ENCODE data around the gene ABHD12.

Gene ABHD12

DNA sequence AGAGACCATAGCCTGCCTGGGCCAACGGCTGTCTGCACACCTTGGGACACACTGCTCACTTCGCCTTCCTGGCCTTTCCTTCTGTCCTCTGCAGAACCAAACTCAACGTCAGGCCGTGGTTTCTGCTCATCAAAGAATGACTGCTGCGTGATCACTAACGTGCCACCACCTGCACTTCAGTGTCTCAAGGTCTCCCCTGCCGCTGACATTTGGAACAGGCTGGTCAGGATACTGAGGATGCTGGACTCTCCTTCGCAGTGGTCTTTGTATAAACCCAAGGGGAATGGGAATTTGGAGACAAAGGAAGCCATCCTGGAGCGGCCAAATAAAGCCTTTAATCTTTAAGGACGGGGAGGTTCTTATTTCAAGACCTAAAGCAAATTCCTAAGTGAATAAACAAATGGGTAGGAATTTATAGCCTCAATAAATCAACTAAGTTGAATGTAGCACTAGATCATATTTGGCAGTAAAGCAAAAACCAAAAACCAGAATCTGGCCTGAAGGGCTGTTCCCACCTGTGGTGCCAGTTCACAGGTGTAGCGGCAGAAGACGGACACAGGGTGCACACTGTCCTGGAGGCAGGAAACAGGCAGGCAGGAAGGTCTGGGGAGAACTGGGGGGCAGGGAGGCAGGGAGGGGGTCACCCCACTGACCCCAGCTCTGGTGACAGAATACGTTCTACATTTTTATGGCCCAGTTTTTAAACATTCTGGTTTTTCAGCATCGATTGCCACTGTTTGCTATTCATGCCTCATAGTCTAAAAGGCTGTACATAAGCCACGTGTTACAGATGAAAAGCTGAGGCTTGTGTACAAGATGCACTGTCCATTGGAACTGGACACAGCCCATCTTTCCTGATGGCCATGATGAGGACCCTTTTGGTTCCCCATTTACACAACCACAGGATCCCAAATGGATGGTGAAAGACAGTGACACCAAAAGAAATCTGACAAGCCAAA is 36.6 kb downstream of the ABHD12 start:
- H3K4me3 ChIP-seq (ENCODE audit: low read length): no peak overlapping the region
- no peak for DNase-seq (ENCODE audit: low read depth)
- TF ChIP-seq, protein P1, sequence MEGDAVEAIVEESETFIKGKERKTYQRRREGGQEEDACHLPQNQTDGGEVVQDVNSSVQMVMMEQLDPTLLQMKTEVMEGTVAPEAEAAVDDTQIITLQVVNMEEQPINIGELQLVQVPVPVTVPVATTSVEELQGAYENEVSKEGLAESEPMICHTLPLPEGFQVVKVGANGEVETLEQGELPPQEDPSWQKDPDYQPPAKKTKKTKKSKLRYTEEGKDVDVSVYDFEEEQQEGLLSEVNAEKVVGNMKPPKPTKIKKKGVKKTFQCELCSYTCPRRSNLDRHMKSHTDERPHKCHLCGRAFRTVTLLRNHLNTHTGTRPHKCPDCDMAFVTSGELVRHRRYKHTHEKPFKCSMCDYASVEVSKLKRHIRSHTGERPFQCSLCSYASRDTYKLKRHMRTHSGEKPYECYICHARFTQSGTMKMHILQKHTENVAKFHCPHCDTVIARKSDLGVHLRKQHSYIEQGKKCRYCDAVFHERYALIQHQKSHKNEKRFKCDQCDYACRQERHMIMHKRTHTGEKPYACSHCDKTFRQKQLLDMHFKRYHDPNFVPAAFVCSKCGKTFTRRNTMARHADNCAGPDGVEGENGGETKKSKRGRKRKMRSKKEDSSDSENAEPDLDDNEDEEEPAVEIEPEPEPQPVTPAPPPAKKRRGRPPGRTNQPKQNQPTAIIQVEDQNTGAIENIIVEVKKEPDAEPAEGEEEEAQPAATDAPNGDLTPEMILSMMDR (conservative IDR thresholded peaks at IDR 0.05; ENCODE audit: low read depth, low read length): no peak

DNA sequence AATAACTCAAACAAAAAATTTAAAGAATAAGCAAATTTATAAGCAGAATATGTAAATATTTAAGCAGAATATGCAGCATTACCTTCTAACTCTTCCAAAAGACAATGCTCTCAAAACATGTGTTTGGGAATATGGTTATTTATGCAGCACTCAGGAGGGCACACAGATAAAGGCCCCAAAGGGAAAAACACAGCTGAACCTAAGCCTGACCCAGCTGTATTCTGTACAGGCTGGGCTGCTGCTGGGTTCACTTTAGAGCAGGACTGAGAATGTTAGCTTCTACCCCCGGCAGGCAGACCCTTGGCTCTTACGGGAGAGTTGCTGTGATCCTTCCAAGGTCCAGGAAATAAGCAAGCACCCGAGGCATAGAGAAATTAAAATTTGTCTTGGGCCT is 37.3 kb downstream of the ABHD12 start:
- TF ChIP-seq, protein P1 (conservative IDR thresholded peaks at IDR 0.05; ENCODE audit: low read depth, low read length): no peak
- DNase-seq (ENCODE audit: low read depth): no peak
- H3K4me3 ChIP-seq (ENCODE audit: low read length): no peak overlapping the region

DNA sequence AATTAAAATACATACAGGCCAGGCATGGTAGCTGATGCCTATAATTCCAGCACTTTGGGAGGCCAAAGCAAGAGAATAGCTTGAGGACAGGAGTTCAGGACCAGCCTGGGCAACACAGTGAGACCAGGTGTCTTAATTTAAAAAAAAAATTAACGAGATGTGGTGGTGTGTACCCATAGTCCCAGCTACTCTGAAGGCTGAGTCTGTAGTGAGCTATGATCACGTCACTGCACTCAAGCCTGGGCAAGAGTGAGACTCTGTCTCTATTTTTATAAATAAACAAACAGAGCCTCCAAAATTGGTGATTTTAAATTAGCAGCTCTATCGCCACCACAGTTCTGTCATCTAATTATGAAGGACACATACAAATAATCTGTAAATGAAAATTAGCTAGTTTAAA is 37.9 kb downstream of the ABHD12 start:
- no peak overlapping the region for H3K4me3 ChIP-seq (ENCODE audit: low read length)
- DNase-seq (ENCODE audit: low read depth): no peak
- TF ChIP-seq, protein P1 (conservative IDR thresholded peaks at IDR 0.05; ENCODE audit: low read depth, low read length): no peak

- DNase-seq (ENCODE audit: low read depth): no peak
- TF ChIP-seq, protein P1 (conservative IDR thresholded peaks at IDR 0.05; ENCODE audit: low read depth, low read length): no peak
- no peak overlapping the region for H3K4me3 ChIP-seq (ENCODE audit: low read length)
Measured at GRCh38 chr20:25351024-25351360, 39.6 kb downstream of the ABHD12 start.

DNA sequence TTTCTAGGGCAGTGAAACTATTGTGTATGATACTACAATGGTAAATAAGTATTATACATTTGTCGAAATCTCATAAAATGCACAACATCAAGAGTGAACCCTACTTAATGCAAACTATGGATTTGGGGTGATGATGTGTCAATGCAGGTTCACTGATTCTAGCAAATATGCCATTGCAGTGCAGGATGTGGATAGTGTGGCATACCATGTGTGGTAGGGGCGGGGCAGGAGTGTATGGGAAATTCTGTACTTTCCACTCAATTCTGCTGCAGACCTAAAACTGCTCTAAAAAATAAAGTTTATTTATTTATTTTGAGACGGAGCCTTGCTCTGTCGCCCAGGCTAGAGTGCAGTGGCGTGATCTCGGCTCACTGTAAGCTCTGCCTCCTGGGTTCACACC is 44.3 kb downstream of the ABHD12 start:
- no peak overlapping the region for H3K4me3 ChIP-seq (ENCODE audit: low read length)
- TF ChIP-seq, protein P1 (conservative IDR thresholded peaks at IDR 0.05; ENCODE audit: low read depth, low read length): no peak
- no peak for DNase-seq (ENCODE audit: low read depth)

DNA sequence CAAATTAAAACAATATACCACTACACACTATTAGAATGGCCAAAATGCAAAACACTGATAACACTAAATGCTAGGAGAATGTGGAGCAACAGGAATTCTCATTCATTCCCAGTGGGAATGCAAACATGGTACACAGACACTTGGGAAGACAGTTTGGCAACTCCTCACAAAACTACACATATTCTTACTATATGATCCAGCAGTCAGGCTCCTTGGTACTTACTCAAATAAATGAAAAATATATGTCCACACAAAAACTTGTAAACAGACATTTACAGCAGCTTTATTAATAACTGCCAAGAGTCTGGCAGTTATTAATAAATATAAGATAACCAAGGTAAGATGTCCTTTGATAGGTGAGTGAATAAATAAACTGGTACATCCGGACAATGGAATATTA is 44.9 kb downstream of the ABHD12 start:
- no peak for DNase-seq (ENCODE audit: low read depth)
- TF ChIP-seq, protein P1 (conservative IDR thresholded peaks at IDR 0.05; ENCODE audit: low read depth, low read length): no peak
- no peak overlapping the region for H3K4me3 ChIP-seq (ENCODE audit: low read length)

DNA sequence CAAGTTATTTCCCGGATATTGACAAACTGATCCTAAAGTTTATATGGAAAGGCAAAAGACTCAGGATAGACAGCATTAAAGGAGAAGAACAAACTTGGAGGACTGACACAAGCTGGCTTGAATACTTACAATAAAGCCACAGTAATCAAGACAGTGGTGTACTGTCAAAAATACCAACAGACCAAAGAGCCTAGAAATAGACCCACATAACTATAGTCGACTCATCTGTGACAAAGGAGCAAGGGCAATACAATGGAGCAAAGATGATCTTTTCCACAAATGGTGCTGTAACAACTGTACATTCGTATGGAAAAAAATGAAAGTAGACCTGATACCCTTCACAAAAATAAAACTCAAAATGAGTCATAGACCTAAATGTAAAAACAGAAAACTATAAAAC is 46.0 kb downstream of the ABHD12 start:
- TF ChIP-seq, protein P1 (conservative IDR thresholded peaks at IDR 0.05; ENCODE audit: low read depth, low read length): no peak
- H3K4me3 ChIP-seq (ENCODE audit: low read length): no peak overlapping the region
- no peak for DNase-seq (ENCODE audit: low read depth)

Measured in retinal pigment epithelial cell (primary cell).